Neural cell (in vitro differentiated cells): ENCODE results near the gene TNFRSF12A. TPM values are rescaled to one million over a fixed set of nuclear protein-coding genes. Genes with fewer than 3 reads are reported as not detected.

Experiments used
- H2AFZ ChIP-seq: fragments of 200-600, 300-800 bp; sonication (generic), shearing (Covaris generic); 2 replicates; pipeline ENCODE4 v1.6.0; 2014; ENCODE audit warnings: low read depth, mild to moderate bottlenecking, antibody characterized with exemption, low read length, moderate library complexity
- H3F3A ChIP-seq: fragments of 200-600 bp; shearing (Covaris generic); 2 replicates; pipeline ENCODE4 v1.6.1; 2016; ENCODE audit warnings: mild to moderate bottlenecking, moderate library complexity, mixed read lengths, antibody characterized with exemption, low read length; ENCODE audit not compliant: insufficient read depth, poor library complexity, severe bottlenecking
- H3K27ac ChIP-seq: fragments of 200-600, 300-800 bp; sonication (generic), shearing (Covaris generic); 2 replicates; pipeline ENCODE4 v1.5.1; 2014; ENCODE audit warnings: mild to moderate bottlenecking, low read length, moderate library complexity
- H3K27me3 ChIP-seq: fragments of 300-800, 200-600 bp; sonication (generic), shearing (Covaris generic); 2 replicates; pipeline ENCODE4 v1.6.0; 2014; ENCODE audit warnings: mild to moderate bottlenecking, low read depth, low read length, moderate library complexity; ENCODE audit not compliant: insufficient read depth
- H3K36me3 ChIP-seq: fragments of 300-800, 200-600 bp; sonication (generic), shearing (Covaris generic); 2 replicates; pipeline ENCODE4 v1.5.1; 2014; ENCODE audit warnings: mild to moderate bottlenecking, antibody characterized with exemption, low read length, moderate library complexity; ENCODE audit not compliant: insufficient read depth
- H3K4me2 ChIP-seq: fragments of 300-800, 200-600 bp; sonication (generic), shearing (Covaris generic); 2 replicates; pipeline ENCODE4 v1.6.0; 2014; ENCODE audit warnings: mild to moderate bottlenecking, low read length
- H3K4me3 ChIP-seq: fragments of 300-800, 200-600 bp; sonication (generic), shearing (Covaris generic); 2 replicates; pipeline ENCODE4 v1.5.1; 2014; ENCODE audit warnings: mild to moderate bottlenecking, low read length, moderate library complexity
- H3K79me2 ChIP-seq: fragments of 200-600 bp; shearing (Covaris generic); replicated peaks from 2 replicates; pipeline ENCODE4 v1.6.0; 2014; ENCODE audit warnings: mild to moderate bottlenecking, low read length, moderate library complexity; ENCODE audit not compliant: insufficient read depth
- H3K9ac ChIP-seq: fragments of 300-800, 200-600 bp; sonication (generic), shearing (Covaris generic); 2 replicates; pipeline ENCODE4 v1.6.1; 2016; ENCODE audit warnings: mild to moderate bottlenecking, low read length, mixed read lengths
- H3K9me2 ChIP-seq: fragments of 200-600 bp; shearing (Covaris generic); 2 replicates; pipeline ENCODE4 v1.6.1; 2016; ENCODE audit warnings: mild to moderate bottlenecking, low read length, mixed read lengths; ENCODE audit not compliant: insufficient read depth
- H3K9me3 ChIP-seq: fragments of 200-600, 300-800 bp; sonication (generic), shearing (Covaris generic); 2 replicates; pipeline ENCODE4 v1.6.1; 2016; ENCODE audit warnings: mild to moderate bottlenecking, mixed run types, low read length, moderate library complexity, mixed read lengths
- H4K20me1 ChIP-seq: fragments of 200-600 bp; shearing (Covaris generic); 2 replicates; pipeline ENCODE4 v1.6.1; 2016; ENCODE audit warnings: mild to moderate bottlenecking, mixed run types; ENCODE audit not compliant: insufficient read depth
- EP300 ChIP-seq: fragments of 450-650 bp; conservative IDR thresholded peaks from 2 replicates; pipeline ENCODE4 v1.6.1; 2014; ENCODE audit warnings: antibody characterized with exemption, mild to moderate bottlenecking, moderate library complexity; ENCODE audit not compliant: poor library complexity, severe bottlenecking
- EZH2 ChIP-seq: fragments of 200-600, 300-800 bp; shearing (Covaris generic), sonication (generic); IDR thresholded peaks from 2 replicates; pipeline ENCODE4 v1.6.1; 2014; ENCODE audit warnings: antibody characterized with exemption, low read length, borderline replicate concordance, mild to moderate bottlenecking; ENCODE audit not compliant: insufficient read depth, poor library complexity, severe bottlenecking
- MXI1 ChIP-seq: fragments of 450-650 bp; conservative IDR thresholded peaks from 2 replicates; pipeline ENCODE4 v1.6.1; 2014; ENCODE audit warnings: antibody characterized with exemption, mild to moderate bottlenecking; ENCODE audit not compliant: poor library complexity, severe bottlenecking
- POLR2AphosphoS5 ChIP-seq: IDR thresholded peaks from 2 replicates; pipeline ENCODE4 v1.6.1; 2012
- RAD21 ChIP-seq: fragments of 450-650 bp; conservative IDR thresholded peaks from 2 replicates; pipeline ENCODE4 v1.6.1; 2014; ENCODE audit warnings: antibody characterized with exemption, mild to moderate bottlenecking, moderate library complexity
- SMC3 ChIP-seq: fragments of 450-650 bp; conservative IDR thresholded peaks from 2 replicates; pipeline ENCODE4 v1.6.1; 2014; ENCODE audit warnings: antibody characterized with exemption, mild to moderate bottlenecking, moderate library complexity; ENCODE audit not compliant: poor library complexity
- TAF1 ChIP-seq: IDR thresholded peaks from 2 replicates; pipeline ENCODE4 v1.6.1; 2012; ENCODE audit warnings: low read depth
- polyA plus RNA-seq: library from polyadenylated mRNA; depleted of rRNA; stranded (reverse); fragments of >200 nt; gene quantifications from 2 replicates; pipeline ENCODE4 v1.2.3, GENCODE V29; 2014
- TF ChIP-seq, protein P1 (sequence below): fragments of 450-650 bp; IDR thresholded peaks from 2 replicates; pipeline ENCODE4 v1.5.1; 2014; ENCODE audit warnings: antibody characterized with exemption, mild to moderate bottlenecking, moderate library complexity; ENCODE audit not compliant: poor library complexity, severe bottlenecking
- TF ChIP-seq, protein P2 (sequence below): IDR thresholded peaks from 2 replicates; pipeline ENCODE4 v1.6.1; 2012; ENCODE audit warnings: borderline replicate concordance

The TNFRSF12A gene
- polyA plus RNA-seq, 1 donor from 2014 or later = 2.3 TPM

DNA sequence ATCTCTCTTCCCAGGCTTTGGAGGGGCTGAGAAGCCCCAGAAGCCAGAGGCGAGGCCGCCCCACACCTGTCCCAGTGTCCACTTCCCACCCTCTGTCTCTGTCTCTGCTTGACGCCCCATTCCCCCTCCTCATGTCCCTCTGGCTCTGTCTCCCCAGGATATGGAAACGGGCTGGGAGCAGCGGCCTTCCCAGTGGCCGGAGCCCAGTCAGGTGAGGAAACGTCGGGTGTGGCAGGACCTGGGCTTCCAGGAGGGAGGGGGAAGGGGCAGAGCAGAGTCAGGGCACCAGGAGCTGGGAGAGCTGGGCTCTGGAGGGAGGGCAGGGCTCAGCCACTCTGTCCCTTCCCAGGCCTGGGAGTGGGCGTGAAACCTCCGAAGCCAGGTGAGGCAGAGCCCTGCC, 29.3 kb upstream of the TNFRSF12A start:
- no peaks in the 10 kb centered on the region for H3K36me3 ChIP-seq
- no peaks in the 10 kb centered on the region for H4K20me1 ChIP-seq
- H3K4me3 ChIP-seq = no peak overlapping the region
- no peaks in the 10 kb centered on the region for H3F3A ChIP-seq
- TF ChIP-seq MXI1 (no peak), SMC3 (no peak), TAF1 (no peak), EZH2 (no peak), EP300 (no peak), POLR2AphosphoS5 (no peak), RAD21 (no peak)
- TF ChIP-seq, protein P1, sequence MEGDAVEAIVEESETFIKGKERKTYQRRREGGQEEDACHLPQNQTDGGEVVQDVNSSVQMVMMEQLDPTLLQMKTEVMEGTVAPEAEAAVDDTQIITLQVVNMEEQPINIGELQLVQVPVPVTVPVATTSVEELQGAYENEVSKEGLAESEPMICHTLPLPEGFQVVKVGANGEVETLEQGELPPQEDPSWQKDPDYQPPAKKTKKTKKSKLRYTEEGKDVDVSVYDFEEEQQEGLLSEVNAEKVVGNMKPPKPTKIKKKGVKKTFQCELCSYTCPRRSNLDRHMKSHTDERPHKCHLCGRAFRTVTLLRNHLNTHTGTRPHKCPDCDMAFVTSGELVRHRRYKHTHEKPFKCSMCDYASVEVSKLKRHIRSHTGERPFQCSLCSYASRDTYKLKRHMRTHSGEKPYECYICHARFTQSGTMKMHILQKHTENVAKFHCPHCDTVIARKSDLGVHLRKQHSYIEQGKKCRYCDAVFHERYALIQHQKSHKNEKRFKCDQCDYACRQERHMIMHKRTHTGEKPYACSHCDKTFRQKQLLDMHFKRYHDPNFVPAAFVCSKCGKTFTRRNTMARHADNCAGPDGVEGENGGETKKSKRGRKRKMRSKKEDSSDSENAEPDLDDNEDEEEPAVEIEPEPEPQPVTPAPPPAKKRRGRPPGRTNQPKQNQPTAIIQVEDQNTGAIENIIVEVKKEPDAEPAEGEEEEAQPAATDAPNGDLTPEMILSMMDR = no peak
- TF ChIP-seq, protein P2, sequence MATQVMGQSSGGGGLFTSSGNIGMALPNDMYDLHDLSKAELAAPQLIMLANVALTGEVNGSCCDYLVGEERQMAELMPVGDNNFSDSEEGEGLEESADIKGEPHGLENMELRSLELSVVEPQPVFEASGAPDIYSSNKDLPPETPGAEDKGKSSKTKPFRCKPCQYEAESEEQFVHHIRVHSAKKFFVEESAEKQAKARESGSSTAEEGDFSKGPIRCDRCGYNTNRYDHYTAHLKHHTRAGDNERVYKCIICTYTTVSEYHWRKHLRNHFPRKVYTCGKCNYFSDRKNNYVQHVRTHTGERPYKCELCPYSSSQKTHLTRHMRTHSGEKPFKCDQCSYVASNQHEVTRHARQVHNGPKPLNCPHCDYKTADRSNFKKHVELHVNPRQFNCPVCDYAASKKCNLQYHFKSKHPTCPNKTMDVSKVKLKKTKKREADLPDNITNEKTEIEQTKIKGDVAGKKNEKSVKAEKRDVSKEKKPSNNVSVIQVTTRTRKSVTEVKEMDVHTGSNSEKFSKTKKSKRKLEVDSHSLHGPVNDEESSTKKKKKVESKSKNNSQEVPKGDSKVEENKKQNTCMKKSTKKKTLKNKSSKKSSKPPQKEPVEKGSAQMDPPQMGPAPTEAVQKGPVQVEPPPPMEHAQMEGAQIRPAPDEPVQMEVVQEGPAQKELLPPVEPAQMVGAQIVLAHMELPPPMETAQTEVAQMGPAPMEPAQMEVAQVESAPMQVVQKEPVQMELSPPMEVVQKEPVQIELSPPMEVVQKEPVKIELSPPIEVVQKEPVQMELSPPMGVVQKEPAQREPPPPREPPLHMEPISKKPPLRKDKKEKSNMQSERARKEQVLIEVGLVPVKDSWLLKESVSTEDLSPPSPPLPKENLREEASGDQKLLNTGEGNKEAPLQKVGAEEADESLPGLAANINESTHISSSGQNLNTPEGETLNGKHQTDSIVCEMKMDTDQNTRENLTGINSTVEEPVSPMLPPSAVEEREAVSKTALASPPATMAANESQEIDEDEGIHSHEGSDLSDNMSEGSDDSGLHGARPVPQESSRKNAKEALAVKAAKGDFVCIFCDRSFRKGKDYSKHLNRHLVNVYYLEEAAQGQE = no peak
- no peaks in the 10 kb centered on the region for H3K9me2 ChIP-seq
- no peaks in the 10 kb centered on the region for H3K9me3 ChIP-seq
- no peaks in the 10 kb centered on the region for H3K27me3 ChIP-seq
- no peak overlapping the region for H3K27ac ChIP-seq
- no peaks in the 10 kb centered on the region for H3K79me2 ChIP-seq
- H3K9ac ChIP-seq = no peak overlapping the region
- H3K4me2 ChIP-seq = no peak overlapping the region
- no peak overlapping the region for H2AFZ ChIP-seq

DNA sequence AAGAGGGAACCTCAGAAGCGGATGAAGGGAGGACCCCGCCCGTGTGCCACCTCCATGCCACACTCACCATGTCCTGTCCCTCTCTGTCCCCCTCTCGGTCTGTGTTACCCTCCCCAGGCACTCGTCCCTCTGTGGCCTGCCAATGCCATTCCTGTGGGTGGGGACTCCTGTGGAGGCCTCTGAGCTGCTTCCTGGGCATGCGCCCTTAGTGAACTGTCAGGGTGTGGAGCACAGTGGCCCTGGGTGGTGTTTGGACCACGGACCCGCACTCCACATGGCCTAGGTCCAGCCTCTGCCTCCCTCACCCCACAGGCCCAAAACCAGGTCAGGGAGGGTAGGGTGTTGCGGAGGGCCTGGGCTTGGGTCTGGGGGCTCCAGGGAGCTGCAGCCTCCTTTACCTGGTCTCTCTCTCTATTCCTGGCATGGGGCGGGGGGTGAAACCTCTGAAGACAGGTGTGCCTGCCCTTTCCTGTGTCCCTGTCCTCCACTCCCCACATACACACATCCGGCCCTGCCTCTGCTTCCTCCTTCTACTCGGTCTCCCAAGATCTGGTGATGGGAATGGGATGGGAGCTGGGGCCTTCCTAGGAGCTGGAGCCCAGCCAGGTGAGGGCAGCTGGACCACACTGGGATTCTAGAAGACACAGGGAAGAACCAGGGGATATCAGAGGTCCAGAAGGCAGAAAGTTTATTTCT, 28.5 kb upstream of the TNFRSF12A start:
- H3K9me2 ChIP-seq = no peaks in the 10 kb centered on the region
- no peak overlapping the region for H3K4me3 ChIP-seq
- no peaks in the 10 kb centered on the region for H3K36me3 ChIP-seq
- H3K79me2 ChIP-seq = no peaks in the 10 kb centered on the region
- no peak overlapping the region for H3K4me2 ChIP-seq
- H4K20me1 ChIP-seq = no peaks in the 10 kb centered on the region
- no peaks in the 10 kb centered on the region for H3K9me3 ChIP-seq
- H3K9ac ChIP-seq = no peak overlapping the region
- no peaks in the 10 kb centered on the region for H3K27me3 ChIP-seq
- TF ChIP-seq, protein P1 = no peak
- no peak for TF ChIP-seq MXI1
- no peak for TF ChIP-seq EZH2
- TF ChIP-seq POLR2AphosphoS5 = no peak
- no peak for TF ChIP-seq TAF1
- TF ChIP-seq RAD21 = no peak
- TF ChIP-seq, protein P2 = no peak
- TF ChIP-seq SMC3 = no peak
- TF ChIP-seq EP300 = no peak
- no peaks in the 10 kb centered on the region for H3F3A ChIP-seq
- no peak overlapping the region for H3K27ac ChIP-seq
- no peak overlapping the region for H2AFZ ChIP-seq
